K562 (cell line): ENCODE results near the gene KPNA4.

Experiments
- EZH2 ChIP-seq: IDR thresholded peaks from 2 replicates; pipeline ENCODE4 v1.6.1; 2012; ENCODE audit warnings: low read depth, mild to moderate bottlenecking, inconsistent platforms, low read length, borderline replicate concordance
- FOXK1 ChIP-seq: sonication (generic); formaldehyde crosslinking; IDR thresholded peaks from 2 replicates; pipeline ENCODE4 v1.8.0; 2022; ENCODE audit warnings: missing genetic modification reagents, mild to moderate bottlenecking, borderline replicate concordance
- GABPA ChIP-seq: fragments of 200-800 bp; sonication (Bioruptor generic); conservative IDR thresholded peaks from 2 replicates; pipeline ENCODE4 v1.6.1; 2016; ENCODE audit warnings: low read depth, missing genetic modification characterization, missing compliant biosample characterization
- RBFOX2 ChIP-seq: fragments of 200-400 bp; formaldehyde crosslinking; IDR thresholded peaks from 2 replicates; pipeline ENCODE4 v1.6.1; 2017; ENCODE audit warnings: low read depth, mild to moderate bottlenecking, low read length, moderate library complexity
- RBM22 ChIP-seq: fragments of 200-400 bp; formaldehyde crosslinking; IDR thresholded peaks from 2 replicates; pipeline ENCODE4 v1.6.1; 2018; ENCODE audit warnings: low read length, low read depth; ENCODE audit not compliant: poor library complexity, severe bottlenecking
- SIN3A ChIP-seq, 2 experiments: fragments of 150-350 bp in 1 of 2; IDR thresholded peaks; 2 replicates each; pipeline ENCODE4 v1.6.1; 2011 to 2016; ENCODE audit warnings: borderline replicate concordance in 2 of 2, low read depth in 2 of 2, low read length in 2 of 2, mild to moderate bottlenecking in 2 of 2, moderate library complexity in 2 of 2; ENCODE audit not compliant: control insufficient read depth in 1 of 2
- SMARCB1 ChIP-seq: IDR thresholded peaks from 2 replicates; pipeline ENCODE4 v1.6.1; 2011; ENCODE audit warnings: improper control_type of control experiment, low read depth; ENCODE audit not compliant: insufficient read length
- YY1 ChIP-seq, 3 experiments: IDR thresholded peaks; 2 replicates each; pipeline ENCODE4 v1.6.1; 2011; ENCODE audit warnings: low read length in 2 of 3, mild to moderate bottlenecking in 2 of 3, moderate library complexity in 2 of 3, borderline replicate concordance in 1 of 3, control low read depth in 1 of 3, low read depth in 1 of 3; ENCODE audit not compliant: insufficient read depth in 3 of 3, insufficient replicate concordance in 2 of 3, control insufficient read depth in 1 of 3, insufficient read length in 1 of 3; ENCODE audit errors: extremely low read depth in 1 of 3
- TF ChIP-seq, protein P1 (sequence below), 3 experiments: IDR thresholded peaks in 2 of 3; conservative IDR thresholded peaks in 1 of 3; 2 replicates each; pipeline ENCODE4 v1.5.1; 2011 to 2012; ENCODE audit warnings: low read length in 3 of 3, mild to moderate bottlenecking in 3 of 3, control low read depth in 2 of 3, improper control_type of control experiment in 1 of 3, inconsistent platforms in 1 of 3, low read depth in 1 of 3, mixed read lengths in 1 of 3, moderate library complexity in 1 of 3; ENCODE audit not compliant: insufficient read depth in 2 of 3

DNA sequence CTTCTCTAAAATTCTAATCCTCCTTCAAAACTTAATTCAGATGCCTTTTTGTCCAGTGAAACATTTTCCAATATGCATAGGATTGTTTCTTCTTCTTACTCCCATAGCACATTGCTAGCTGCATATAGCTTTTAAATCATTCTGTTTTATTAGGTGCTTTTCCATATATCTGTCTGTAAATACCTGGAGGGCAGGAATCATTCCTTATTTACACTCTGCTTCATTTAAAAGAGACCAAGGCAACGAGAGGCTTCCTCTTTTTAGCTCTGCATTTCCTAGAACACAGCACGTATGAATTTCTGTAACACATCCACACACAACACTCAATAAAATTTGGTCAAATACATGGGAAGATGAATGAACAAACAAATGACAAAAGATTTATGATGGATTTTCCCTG, 43.5 kb upstream of the KPNA4 start:
- TF ChIP-seq YY1 (IDR thresholded peaks at IDR 0.05; ENCODE audit: borderline replicate concordance in 1 of 3, control insufficient read depth in 1 of 3, extremely low read depth in 1 of 3, insufficient read depth in 3 of 3, insufficient read length in 1 of 3, insufficient replicate concordance in 2 of 3, low read depth in 1 of 3, low read length in 2 of 3) (no peak), SIN3A (IDR thresholded peaks at IDR 0.05; ENCODE audit: borderline replicate concordance in 2 of 2, control insufficient read depth in 1 of 2, low read depth in 2 of 2, low read length in 2 of 2) (no peak), RBM22 (no peak), FOXK1 (CRISPR knock-in tag) (no peak), GABPA (tag) (no peak), SMARCB1 (no peak), EZH2 (no peak), RBFOX2 (no peak)
- TF ChIP-seq, protein P1, sequence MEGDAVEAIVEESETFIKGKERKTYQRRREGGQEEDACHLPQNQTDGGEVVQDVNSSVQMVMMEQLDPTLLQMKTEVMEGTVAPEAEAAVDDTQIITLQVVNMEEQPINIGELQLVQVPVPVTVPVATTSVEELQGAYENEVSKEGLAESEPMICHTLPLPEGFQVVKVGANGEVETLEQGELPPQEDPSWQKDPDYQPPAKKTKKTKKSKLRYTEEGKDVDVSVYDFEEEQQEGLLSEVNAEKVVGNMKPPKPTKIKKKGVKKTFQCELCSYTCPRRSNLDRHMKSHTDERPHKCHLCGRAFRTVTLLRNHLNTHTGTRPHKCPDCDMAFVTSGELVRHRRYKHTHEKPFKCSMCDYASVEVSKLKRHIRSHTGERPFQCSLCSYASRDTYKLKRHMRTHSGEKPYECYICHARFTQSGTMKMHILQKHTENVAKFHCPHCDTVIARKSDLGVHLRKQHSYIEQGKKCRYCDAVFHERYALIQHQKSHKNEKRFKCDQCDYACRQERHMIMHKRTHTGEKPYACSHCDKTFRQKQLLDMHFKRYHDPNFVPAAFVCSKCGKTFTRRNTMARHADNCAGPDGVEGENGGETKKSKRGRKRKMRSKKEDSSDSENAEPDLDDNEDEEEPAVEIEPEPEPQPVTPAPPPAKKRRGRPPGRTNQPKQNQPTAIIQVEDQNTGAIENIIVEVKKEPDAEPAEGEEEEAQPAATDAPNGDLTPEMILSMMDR (IDR thresholded peaks at IDR 0.05 in 2 of 3, conservative IDR thresholded peaks at IDR 0.05 in 1 of 3; ENCODE audit: insufficient read depth in 2 of 3, low read depth in 1 of 3, low read length in 3 of 3) = no peak
